LNCaP clone FGC (cell line): ENCODE measurements around the gene LCLAT1.

ENCODE experiments used
- DNase-seq: peaks from one replicate; pipeline ENCODE4 v3.0.0-alpha.2; 2011; ENCODE audit warnings: low read depth
- H3K4me3 ChIP-seq: 2 replicates; pipeline ENCODE4 v1.5.1; 2011; ENCODE audit warnings: mild to moderate bottlenecking, low read depth, low read length, control low read depth
- CTCF ChIP-seq: IDR thresholded peaks from 2 replicates; pipeline ENCODE4 v1.5.1; 2012; ENCODE audit warnings: mild to moderate bottlenecking; ENCODE audit not compliant: control insufficient read depth, insufficient read depth; ENCODE audit errors: extremely low read depth

Gene LCLAT1

GRCh38 chr2:30514134-30514847, 67.2 kb downstream of the LCLAT1 start:
- H3K4me3 ChIP-seq = no peak overlapping the region
- no peak for DNase-seq
- TF ChIP-seq CTCF = no peak

GRCh38 chr2:30514848-30515435, 67.9 kb downstream of the LCLAT1 start:
- H3K4me3 ChIP-seq = no peak overlapping the region
- DNase-seq = no peak
- TF ChIP-seq CTCF = no peak

- H3K4me3 ChIP-seq = no peak overlapping the region
- DNase-seq = no peak
- no peak for TF ChIP-seq CTCF
Measured at GRCh38 chr2:30516166-30516565, 69.1 kb downstream of the LCLAT1 start.

GRCh38 chr2:30519796-30520195, 72.8 kb downstream of the LCLAT1 start:
- no peak for TF ChIP-seq CTCF
- no peak for DNase-seq
- no peak overlapping the region for H3K4me3 ChIP-seq

GRCh38 chr2:30522421-30522820, 75.4 kb downstream of the LCLAT1 start:
- no peak for DNase-seq

GRCh38 chr2:30527411-30527810, 80.4 kb downstream of the LCLAT1 start:
- DNase-seq = no peak
- TF ChIP-seq CTCF = no peak
- no peak overlapping the region for H3K4me3 ChIP-seq

More at GRCh38 chr2:30522421-30522820, 75.4 kb downstream of the LCLAT1 start:
- H3K4me3 ChIP-seq = no peak overlapping the region
- TF ChIP-seq CTCF = no peak
